Measurements from ENCODE around the gene KDM7A.
"Not testable (repeated sequence)": the region's sequence is repeated elsewhere in the genome, so short reads cannot be mapped to it uniquely, and the experiment has no call there.

KDM7A gene

GRCh38 chr7:140176811-140177702 lies at the start of gene KDM7A:
TSS of gene KDM7A (minus strand) at chr7:140176983. CDS start at chr7:140176937, 46 bp downstream.
- DNase-seq (ENCODE audit: low spot score): peak; percentile 82

- no peak for DNase-seq (ENCODE audit: low spot score)
Measured at GRCh38 chr7:140225562-140226249, 48.9 kb upstream of the KDM7A start.

GRCh38 chr7:140223515-140224221 lies 46.9 kb upstream of the KDM7A start:
- no peak for DNase-seq (ENCODE audit: low spot score)

GRCh38 chr7:140222814-140223213 lies 46.0 kb upstream of the KDM7A start:
- no peak for DNase-seq (ENCODE audit: low spot score)

GRCh38 chr7:140219672-140220524 lies 43.1 kb upstream of the KDM7A start:
- DNase-seq (ENCODE audit: low spot score): no peak

GRCh38 chr7:140218656-140219055 lies 41.9 kb upstream of the KDM7A start:
- DNase-seq (ENCODE audit: low spot score): no peak

GRCh38 chr7:140217750-140218501 lies 41.1 kb upstream of the KDM7A start:
- no peak for DNase-seq (ENCODE audit: low spot score)

GRCh38 chr7:140215281-140215680 lies 38.5 kb upstream of the KDM7A start:
- DNase-seq (ENCODE audit: low spot score): no peak

- DNase-seq (ENCODE audit: low spot score): no peak
Measured at GRCh38 chr7:140214075-140214684, 37.4 kb upstream of the KDM7A start.

- no peak for DNase-seq (ENCODE audit: low spot score)
Measured at GRCh38 chr7:140213684-140214074, 36.9 kb upstream of the KDM7A start.

GRCh38 chr7:140212100-140212881 lies 35.5 kb upstream of the KDM7A start:
- no peak for DNase-seq (ENCODE audit: low spot score)

- DNase-seq (ENCODE audit: low spot score): no peak
Measured at GRCh38 chr7:140211698-140212097, 34.9 kb upstream of the KDM7A start.

- no peak for DNase-seq (ENCODE audit: low spot score)
Measured at GRCh38 chr7:140209866-140210609, 33.3 kb upstream of the KDM7A start.

GRCh38 chr7:140206616-140207389 lies 30.0 kb upstream of the KDM7A start:
- DNase-seq (ENCODE audit: low spot score): no peak

- DNase-seq (ENCODE audit: low spot score): no peak
Measured at GRCh38 chr7:140205600-140205999, 28.8 kb upstream of the KDM7A start.

- no peak for DNase-seq (ENCODE audit: low spot score)
Measured at GRCh38 chr7:140203556-140203955, 26.8 kb upstream of the KDM7A start.

- DNase-seq (ENCODE audit: low spot score): not testable (repeated sequence)
Measured at GRCh38 chr7:140202942-140203341, 26.2 kb upstream of the KDM7A start.

- no peak for DNase-seq (ENCODE audit: low spot score)
Measured at GRCh38 chr7:140201393-140201792, 24.6 kb upstream of the KDM7A start.
